ENCODE measurements around the gene C17orf75.

DNA sequence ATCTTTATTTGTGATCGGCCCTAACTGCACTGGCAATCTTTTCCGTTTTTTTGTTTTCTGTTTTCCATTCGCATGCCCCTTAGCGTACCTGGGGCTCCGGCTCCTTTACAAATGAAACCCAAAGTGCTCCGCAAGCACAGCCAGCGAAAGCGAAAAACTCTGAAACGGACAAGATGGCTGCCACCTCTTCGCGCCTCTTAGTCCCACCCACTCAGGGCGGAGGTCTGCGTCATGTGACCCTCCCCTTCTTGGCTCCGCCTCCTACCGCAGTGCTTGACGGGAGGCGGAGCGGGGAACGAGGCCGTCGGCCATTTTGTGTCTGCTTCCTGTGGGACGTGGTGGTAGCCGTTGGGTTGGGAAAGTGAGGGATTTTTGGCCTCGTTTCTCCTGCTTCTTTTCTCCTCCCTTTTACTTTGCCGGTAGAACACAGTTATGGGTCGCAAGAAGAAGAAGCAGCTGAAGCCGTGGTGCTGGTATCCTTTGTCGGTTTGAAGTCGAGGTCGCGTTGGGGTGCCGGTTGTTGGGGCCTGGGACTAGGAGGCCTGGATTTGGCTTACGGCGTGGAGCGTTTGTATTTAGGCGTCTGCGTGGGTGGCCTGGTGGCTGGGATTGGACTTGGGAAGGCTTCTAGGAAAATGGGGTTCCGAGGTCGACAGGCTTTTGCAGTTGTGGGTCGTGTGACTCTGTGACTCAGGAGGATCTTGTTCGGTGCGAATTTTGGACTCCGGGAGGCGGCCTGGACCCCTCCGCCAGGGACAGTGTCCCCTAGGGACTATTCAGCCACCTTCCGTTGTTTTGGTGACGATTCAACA, 8.1 kb upstream of the C17orf75 start, which contains the start of gene ZNF207:
- TF ChIP-seq, protein P1, sequence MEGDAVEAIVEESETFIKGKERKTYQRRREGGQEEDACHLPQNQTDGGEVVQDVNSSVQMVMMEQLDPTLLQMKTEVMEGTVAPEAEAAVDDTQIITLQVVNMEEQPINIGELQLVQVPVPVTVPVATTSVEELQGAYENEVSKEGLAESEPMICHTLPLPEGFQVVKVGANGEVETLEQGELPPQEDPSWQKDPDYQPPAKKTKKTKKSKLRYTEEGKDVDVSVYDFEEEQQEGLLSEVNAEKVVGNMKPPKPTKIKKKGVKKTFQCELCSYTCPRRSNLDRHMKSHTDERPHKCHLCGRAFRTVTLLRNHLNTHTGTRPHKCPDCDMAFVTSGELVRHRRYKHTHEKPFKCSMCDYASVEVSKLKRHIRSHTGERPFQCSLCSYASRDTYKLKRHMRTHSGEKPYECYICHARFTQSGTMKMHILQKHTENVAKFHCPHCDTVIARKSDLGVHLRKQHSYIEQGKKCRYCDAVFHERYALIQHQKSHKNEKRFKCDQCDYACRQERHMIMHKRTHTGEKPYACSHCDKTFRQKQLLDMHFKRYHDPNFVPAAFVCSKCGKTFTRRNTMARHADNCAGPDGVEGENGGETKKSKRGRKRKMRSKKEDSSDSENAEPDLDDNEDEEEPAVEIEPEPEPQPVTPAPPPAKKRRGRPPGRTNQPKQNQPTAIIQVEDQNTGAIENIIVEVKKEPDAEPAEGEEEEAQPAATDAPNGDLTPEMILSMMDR (IDR thresholded peaks at IDR 0.05; ENCODE audit: low read depth, low read length, poor library complexity, severe bottlenecking) = no peak
- no peak for TF ChIP-seq EZH2phosphoT487 (IDR thresholded peaks at IDR 0.05; ENCODE audit: borderline replicate concordance, low read length)
